HG02623 (cell line): ENCODE data around the gene METTL2A.
"Not testable (repeated sequence)": the region's sequence is repeated elsewhere in the genome, so short reads cannot be mapped to it uniquely, and the experiment has no call there.

ENCODE experiments used
- ATAC-seq: cut with Tn5 transposase; IDR thresholded peaks from one replicate; pipeline ENCODE4 v1.9.1; 2021; ENCODE audit warnings: moderate library complexity; ENCODE audit not compliant: unreplicated experiment

Gene METTL2A, protein sequence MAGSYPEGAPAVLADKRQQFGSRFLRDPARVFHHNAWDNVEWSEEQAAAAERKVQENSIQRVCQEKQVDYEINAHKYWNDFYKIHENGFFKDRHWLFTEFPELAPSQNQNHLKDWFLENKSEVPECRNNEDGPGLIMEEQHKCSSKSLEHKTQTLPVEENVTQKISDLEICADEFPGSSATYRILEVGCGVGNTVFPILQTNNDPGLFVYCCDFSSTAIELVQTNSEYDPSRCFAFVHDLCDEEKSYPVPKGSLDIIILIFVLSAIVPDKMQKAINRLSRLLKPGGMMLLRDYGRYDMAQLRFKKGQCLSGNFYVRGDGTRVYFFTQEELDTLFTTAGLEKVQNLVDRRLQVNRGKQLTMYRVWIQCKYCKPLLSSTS

DNA sequence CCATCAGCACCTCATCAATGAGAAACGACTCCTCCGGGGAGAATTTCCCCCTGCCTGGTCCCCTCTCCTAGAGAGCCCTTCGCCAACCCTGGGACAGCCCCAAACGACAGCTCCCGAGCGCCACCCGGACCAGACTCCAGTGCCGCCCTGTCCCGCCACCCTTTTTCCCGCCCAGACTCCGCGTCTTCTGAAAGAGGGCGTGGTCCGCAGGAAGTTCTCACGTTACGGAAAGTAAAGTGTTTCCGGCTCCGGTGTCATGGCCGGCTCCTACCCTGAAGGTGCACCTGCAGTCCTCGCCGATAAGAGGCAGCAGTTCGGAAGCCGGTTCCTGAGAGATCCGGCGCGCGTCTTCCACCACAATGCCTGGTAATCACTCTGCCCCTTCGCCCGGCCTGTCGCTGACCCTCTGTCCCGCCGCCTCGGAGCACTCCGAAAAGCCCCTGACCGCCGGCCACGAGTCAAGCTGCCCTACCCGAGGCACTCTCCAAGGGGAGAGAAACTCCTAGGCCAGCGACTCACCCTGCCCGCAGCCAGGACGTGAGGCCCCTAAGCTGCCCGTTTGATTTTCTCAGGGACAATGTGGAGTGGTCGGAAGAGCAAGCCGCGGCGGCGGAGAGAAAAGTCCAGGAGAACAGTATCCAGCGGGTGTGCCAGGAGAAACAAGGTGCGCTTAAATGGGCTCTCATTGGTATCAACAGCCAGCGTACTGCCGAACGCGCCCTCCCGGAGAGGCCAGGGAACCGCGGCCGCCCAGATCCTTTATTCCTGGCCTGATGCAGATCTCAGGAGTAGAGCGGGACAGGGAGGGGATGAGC is at the start of gene METTL2A:
TSS of gene METTL2A (plus strand) at position 251 of the 815 bp plus-strand sequence. CDS start at position 257, 6 bp downstream.
- peak; percentile 94 for ATAC-seq

DNA sequence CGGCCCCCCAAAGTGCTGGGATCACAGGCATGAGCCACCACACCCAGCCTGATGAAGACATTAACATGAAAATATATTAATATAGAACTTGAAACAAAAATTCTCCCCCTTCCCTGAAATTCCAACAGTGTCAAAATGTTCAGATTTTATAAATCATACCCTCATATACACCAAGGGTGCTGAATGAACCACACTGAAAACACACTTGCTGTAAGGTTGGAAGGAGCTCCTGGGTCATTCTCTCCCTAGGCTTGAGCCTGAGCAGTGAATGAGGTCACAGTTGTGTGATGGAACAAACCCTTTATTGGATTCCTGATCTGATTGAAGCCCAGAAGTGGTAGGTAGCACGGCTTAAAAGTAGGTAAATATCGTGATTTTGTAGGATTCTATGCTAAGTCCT is 43.4 kb upstream of the METTL2A start, which contains the start of gene EFCAB3:
TSS of gene EFCAB3 (plus strand) at position 301 of the 400 bp plus-strand sequence. CDS start 2,427 bp downstream, outside the sequence.
- no peak for ATAC-seq

DNA sequence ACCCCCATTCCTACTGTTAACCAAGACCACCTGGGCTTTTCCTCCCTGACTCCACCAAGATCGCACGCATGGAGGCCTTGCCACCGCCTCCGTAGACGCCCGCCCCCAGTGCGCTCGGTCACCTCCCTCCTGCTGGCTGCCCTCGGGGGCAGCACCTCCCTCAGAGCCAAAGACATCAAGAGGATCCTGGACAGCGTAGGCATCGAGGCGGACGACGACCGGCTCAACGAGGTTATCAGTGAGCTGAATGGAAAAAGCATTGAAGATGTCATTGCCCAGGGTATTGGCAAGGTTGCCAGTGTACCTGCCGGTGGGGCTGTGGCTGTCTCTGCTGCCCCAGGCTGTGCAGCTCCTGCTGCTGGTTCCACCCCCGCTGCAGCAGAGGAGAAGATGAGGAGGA is 42.1 kb upstream of the METTL2A start:
- ATAC-seq: no peak

DNA sequence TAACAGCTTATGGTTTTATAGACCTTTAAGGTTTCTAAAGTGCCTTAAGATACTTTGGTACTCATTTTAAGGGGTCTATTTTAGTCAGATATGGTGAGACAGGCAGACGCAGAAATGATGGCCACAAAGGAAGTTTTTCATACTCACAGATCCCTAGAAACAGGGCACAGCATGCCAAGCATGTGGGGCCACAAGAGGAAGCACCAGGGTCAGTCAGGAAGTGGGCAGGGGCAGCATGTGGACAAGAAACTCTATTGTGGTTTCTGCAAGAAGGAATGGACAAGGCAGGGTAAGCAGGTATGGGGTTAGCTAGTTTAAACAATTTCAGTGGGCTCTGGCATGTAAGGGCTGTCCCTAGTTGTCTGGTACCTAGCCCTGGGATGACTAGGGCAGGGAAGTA is 34.8 kb upstream of the METTL2A start:
- ATAC-seq: no peak

DNA sequence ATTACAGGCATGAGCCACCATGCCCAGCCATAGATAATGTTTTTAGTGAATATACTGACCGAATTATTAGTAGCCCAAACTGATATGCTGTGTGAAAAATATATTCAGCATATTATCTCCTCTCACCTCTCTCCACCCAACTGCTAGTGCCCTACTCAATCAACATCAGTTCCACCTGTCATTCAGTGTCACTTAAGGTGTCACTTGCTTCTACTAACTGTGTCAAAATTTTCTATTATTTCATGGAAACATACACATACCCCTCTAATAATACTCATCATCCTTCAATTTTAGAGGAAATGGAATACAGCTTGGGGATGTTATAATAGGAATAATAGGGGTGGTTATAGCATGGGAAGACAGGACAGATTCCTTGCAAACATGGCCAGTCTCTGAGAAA is 30.8 kb upstream of the METTL2A start:
- ATAC-seq: no peak

DNA sequence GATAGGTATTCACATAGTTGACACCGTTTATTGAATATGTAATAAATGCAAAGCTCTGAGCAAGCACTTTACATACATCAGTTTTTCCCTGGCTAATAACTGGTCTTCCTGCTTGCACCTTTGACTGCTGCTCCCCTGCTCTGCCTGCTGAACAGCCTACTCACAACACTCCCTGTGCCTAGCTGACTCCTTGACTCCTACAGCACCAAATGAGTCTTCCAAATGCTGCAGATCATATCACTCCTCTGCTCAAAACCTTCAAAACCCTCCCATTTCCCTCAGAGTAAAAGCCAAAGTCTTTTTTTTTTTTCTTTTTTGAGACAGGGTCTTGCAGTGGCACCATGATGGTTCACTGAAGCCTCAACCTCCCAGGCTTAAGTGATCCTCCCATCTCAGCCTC is 24.8 kb upstream of the METTL2A start:
- no peak for ATAC-seq

DNA sequence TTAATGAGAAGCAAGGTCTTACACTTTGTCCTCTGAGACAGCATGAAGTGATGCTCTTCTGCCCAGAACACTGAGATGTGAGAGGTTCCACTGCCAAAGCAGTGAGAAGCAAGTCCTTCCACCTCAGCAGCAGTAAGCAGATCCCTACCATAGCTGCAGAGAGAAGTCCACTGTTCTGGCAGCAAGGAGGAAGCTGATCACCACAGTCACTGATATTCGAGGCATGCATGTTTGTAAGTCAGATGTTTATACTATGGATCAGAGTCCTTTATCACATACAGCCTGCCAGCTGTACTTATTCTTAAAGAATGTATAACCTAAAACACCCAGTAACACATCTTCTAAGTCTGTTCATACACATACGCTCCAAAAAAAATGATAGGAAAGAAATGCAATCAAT is 18.2 kb upstream of the METTL2A start:
- no peak for ATAC-seq

DNA sequence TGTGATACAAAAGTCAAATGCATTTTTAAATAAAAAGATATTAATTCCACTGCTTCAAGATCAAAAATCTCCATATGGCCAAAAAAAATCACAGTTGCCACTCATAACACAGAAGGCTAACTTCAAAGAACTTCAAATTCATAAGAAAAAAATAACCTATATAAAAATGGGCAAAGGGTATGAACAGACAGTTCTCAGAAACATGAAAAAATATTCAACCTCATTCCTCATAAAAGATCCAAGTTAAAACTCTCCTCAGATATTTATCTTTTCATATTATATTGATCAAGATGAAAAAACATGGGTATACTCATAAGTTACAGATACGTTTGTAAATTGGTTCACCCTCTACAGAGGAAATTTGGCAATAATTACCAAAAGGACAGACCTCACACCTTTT is 10.6 kb upstream of the METTL2A start:
- not testable (repeated sequence) for ATAC-seq

DNA sequence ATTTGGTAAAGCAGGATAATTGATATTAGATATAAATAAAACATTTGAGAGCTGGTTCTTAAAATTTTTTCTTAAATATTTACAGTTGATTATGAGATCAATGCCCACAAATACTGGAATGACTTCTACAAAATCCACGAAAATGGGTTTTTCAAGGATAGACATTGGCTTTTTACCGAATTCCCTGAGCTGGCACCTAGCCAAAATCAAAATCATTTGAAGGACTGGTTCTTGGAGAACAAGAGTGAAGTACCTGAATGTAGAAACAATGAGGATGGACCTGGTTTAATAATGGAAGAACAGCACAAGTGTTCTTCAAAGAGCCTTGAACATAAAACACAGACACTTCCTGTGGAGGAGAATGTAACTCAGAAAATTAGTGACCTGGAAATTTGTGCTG is 2.5 kb downstream of the METTL2A start:
- ATAC-seq: not testable (repeated sequence)

DNA sequence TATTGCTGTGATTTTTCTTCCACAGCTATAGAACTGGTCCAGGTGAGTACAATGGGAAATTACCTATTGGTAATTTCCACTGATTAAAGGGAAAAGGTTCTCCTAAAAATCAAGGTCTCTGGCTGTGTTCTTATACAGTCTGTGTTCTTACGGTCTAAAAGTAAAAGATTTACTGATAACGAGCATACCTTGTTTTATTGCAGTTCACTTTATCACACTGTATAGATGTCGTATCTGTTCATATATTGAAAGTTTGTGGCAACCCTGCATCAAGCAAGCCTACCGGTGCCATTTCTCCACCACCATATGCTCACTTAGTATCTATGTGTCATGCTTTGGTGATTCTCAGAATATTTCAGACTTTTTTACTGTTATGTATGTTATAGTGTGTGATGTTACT is 11.6 kb downstream of the METTL2A start:
- not testable (repeated sequence) for ATAC-seq

DNA sequence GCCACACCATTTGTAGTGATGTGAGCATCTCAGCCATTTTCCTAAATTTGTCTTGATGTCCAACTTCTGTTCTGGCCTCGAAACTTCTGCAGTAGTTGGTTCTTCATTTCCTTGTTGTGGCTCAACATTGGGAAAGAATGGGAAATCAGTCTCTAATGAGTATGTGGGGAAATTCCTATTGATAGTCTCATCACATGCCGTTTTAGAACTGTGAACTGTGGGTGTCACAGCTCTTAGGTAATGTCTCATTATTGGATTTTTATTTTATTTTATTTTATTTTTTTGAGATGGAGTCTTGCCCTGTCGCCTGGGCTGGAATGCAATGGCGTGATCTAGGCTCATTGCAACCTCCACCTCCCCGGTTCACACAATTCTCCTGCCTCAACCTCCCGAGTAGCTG is 17.5 kb downstream of the METTL2A start:
- ATAC-seq: not testable (repeated sequence)

DNA sequence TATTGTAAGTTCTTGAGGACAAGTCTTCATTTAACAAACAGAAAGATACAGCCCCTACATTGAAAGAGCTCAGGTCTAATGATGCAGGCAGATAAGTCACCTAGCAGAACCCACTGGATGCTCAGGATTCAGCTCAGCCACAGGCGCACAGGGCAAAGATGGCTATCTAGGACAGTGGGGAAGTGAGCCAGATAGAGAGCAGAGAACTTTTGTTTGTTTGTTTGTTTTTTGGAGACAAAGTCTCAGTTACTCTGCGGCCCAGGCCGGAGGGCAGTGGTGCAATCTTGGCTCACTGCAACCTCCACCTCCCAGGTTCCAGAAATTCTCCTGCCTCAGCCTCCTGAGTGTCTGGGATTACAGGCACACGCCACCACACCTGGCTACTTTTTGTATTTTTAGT is 20.4 kb downstream of the METTL2A start:
- no peak for ATAC-seq

DNA sequence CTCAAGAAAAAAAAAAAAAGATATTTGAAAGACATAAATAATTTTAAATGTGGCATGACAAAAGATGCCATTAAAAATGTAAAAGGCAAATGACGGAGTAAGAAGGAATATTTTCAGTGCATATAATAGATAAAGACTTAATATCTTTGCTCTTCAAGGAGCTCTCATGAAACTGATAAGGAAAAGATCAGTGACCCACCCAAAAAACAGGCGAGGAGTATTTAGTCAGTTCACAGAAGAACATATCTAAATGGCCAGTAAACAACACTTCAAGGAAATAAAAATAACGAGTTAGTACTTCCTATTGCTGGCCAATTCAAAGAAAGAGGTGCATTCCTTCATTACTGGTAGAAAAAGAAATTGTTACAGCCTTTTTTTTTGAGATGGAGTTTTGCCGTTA is 22.1 kb downstream of the METTL2A start:
- not testable (repeated sequence) for ATAC-seq

DNA sequence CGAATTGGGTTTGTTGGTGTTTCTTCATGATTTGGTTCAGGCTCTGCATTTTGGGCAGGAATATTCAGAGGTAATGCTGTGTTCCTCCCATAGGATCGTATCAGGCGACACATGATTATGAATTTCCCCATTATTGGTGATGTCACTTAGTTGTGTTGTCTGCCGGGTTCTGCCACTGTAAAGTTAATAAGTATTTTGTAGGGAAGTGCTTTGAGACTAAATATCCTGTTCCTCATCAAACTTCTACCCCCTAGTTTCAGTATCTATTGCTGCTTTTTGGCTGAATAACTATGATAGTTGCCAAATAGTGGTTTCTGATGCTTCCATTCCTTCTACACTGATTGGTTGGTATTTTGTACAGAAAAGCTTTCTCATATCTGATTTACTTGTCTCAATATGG is 28.5 kb downstream of the METTL2A start:
- ATAC-seq: not testable (repeated sequence)

DNA sequence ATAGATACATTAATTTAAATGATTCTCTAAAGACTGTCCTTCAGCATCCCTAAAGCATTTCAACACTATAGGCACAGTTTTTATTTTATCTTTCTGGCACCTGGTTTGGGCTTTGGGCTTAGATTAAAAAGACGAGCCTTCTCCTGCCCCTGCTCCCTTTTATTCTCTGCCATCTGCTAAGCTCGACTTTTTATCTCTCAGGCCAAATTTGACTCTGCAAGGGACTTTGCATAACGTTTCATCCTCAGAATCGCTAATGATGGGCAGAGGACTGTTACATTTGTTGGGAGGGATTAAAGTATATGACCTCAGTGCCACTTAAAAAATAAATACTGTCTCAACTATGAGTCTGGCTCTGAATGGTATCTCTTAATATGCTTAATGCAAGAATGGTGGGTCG is 29.3 kb downstream of the METTL2A start:
- ATAC-seq: not testable (repeated sequence)

DNA sequence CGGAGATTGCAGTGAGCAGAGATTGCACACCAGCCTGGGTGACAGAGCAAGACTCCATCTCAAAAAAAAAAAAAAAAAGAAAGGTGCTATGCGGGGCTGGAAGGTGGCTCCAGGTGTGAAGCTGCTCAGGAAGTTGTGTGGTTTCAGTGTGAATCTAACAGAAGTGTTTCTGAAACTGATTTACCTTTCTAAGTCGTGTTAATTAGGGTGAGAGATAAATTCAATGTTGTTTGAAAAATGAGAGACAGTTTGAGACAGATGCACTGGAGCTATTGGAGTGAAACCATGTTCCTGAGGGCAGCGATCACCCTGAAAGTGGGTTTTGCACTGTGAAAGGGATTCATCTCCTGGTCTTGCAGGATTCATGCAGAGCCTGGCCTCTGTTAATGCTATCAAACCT is 30.0 kb downstream of the METTL2A start:
- peak; percentile 21 for ATAC-seq

DNA sequence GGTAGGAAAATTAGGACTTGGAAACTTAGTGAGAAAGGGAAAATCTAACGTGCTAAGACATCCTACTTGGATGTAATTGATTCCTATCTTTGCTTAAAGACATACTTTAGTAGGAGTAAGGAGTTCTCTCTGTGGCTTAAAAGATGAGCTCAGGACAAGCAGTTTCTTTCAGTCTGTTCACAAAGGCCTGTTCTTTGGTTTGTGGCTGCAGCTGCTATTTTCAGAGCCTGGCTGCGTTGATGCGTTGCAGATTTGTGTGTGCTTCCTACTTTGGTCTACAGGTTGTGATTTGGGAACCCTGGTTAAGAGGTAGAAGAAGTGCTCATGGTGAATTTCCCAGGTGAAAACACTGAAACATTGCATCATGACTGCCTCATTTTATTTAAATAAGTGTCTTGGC is 30.4 kb downstream of the METTL2A start:
- peak; percentile 60 for ATAC-seq

DNA sequence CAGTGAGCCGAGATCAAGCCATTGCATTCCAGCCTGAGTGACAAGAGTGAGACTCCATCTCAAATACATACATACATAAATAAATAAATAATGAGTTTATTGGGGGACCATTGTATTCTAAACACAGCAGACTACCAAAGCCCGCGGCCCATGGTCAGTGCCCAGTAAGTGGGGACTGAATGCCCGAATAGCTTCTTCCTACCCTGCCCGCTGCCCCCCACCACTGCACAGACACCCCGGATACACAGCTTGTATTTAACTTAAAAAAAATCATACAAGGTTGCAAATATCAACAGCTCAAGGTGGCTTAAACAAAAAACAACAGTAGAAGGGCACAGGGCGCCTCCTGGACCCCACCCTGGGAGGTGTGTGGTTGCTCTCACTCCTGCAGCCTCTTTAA is 32.3 kb downstream of the METTL2A start:
- ATAC-seq: no peak

DNA sequence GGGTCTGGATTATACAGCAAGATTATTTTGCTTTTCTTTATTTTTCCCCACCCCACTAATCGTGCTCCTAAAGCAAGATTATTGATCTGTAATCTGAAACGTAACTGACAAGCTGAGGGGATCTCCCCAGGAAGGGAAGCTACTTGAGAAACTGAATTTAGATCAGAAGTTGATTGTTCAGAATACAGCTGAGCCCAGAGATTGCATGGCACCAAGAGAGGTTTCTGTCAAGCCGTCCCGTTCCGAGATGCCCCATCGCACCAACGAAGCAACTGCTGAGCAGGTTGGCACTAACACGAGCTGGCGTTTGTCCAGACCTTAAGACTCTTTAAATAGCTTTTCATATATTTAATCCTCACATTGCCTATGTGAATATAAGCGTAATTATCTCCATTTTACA is 34.8 kb downstream of the METTL2A start:
- not testable (repeated sequence) for ATAC-seq

DNA sequence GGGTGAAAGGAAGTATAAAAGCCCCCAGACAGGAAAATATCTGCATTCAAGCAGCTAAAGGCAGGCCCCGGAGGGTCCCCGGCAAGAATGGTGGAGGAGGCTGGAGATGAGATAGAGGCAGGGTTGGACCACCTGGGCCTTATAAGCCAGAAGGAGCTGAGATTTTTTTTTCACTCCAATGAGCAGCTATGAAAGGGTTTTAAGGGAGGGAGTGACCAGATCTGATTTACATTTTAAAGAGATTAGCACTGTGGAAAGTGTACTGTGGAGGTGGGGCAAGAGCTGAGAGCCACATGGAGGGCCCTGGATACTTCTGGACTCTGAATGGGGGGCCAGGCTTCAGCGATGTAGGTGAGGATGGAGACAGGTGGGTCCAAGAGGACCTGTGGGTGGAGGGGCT is 40.7 kb downstream of the METTL2A start:
- ATAC-seq: not testable (repeated sequence)

DNA sequence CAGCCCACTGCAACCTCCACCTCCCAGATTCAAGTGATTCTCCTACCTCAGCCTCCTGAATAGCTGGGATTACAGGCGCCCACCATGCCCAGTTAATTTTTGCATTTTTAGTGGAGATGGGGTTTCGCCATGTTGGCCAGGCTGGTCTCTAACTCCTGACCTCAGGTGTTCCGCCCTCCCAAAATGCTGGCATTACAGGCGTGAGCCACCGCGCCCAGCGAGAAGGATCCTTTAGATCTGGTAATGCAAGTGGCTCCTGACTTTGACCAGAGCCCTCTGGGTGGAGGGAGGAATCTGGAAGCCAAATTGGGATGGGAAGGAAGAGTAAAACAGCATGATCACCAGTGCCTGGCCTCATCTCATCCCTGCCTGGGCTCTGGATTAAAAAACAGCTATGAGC is 41.6 kb downstream of the METTL2A start:
- ATAC-seq: not testable (repeated sequence)
